MV-4-11 (cell line): Measurements from ENCODE around the gene TRIM13.
"Not testable (repeated sequence)": the region's sequence is repeated elsewhere in the genome, so short reads cannot be mapped to it uniquely, and the experiment has no call there.

Experiments used
- DNase-seq: peaks from one replicate; lab custom pipeline; 2025; lab: John Stamatoyannopoulos, UW

The TRIM13 gene

GRCh38 chr13:49996951-49997895 is at the start of gene TRIM13:
TRIM13 (plus strand) TSS chr13:49997042; CDS start chr13:50011941, 14,899 bp downstream.
- DNase-seq = peak; percentile 80

- not testable (repeated sequence) for DNase-seq
Measured at GRCh38 chr13:49948777-49949270, 48.0 kb upstream of the TRIM13 start.

GRCh38 chr13:49951754-49952535 is 44.9 kb upstream of the TRIM13 start:
- DNase-seq = no peak

- no peak for DNase-seq
Measured at GRCh38 chr13:49953560-49953959, 43.3 kb upstream of the TRIM13 start.

GRCh38 chr13:49954674-49955455 is 42.0 kb upstream of the TRIM13 start:
- DNase-seq = no peak

- peak; percentile 58 for DNase-seq
Measured at GRCh38 chr13:49956131-49956530, 40.7 kb upstream of the TRIM13 start.

- DNase-seq = no peak
Measured at GRCh38 chr13:49958321-49958720, 38.5 kb upstream of the TRIM13 start.

GRCh38 chr13:49967456-49967855 is 29.4 kb upstream of the TRIM13 start:
- no peak for DNase-seq

- no peak for DNase-seq
Measured at GRCh38 chr13:49972709-49973108, 24.1 kb upstream of the TRIM13 start.

GRCh38 chr13:49975826-49976225 is 21.0 kb upstream of the TRIM13 start:
- no peak for DNase-seq

GRCh38 chr13:49976314-49977258 is 20.3 kb upstream of the TRIM13 start:
- DNase-seq = peak; percentile 56

- peak; percentile 47 for DNase-seq
Measured at GRCh38 chr13:49977992-49978391, 18.9 kb upstream of the TRIM13 start.

GRCh38 chr13:49980266-49980665 is 16.6 kb upstream of the TRIM13 start:
- DNase-seq = peak; percentile 30

- no peak for DNase-seq
Measured at GRCh38 chr13:49985129-49985528, 11.7 kb upstream of the TRIM13 start.

- no peak for DNase-seq
Measured at GRCh38 chr13:49986471-49986870, 10.4 kb upstream of the TRIM13 start.

GRCh38 chr13:49990612-49991011 is 6.2 kb upstream of the TRIM13 start:
- DNase-seq = not testable (repeated sequence)

GRCh38 chr13:49993111-49993510 is 3.7 kb upstream of the TRIM13 start:
- no peak for DNase-seq

- no peak for DNase-seq
Measured at GRCh38 chr13:49993666-49994065, 3.2 kb upstream of the TRIM13 start.

GRCh38 chr13:49995625-49996101 is 1.2 kb upstream of the TRIM13 start:
- peak; percentile 79 for DNase-seq

- DNase-seq = peak; percentile 79
Measured at GRCh38 chr13:49996161-49996915, 504 bp upstream of the TRIM13 start.
